Lower leg skin (tissue), 3 donors: ENCODE results near the gene RSAD2.

Experiments
- POLR2A ChIP-seq, 2 donors: fragments of 450-650 bp; IDR thresholded peaks; one replicate each; pipeline ENCODE4 v1.6.1; 2016 to 2017; ENCODE audit warnings: antibody characterized with exemption in 2 of 2, mild to moderate bottlenecking in 1 of 2, moderate library complexity in 1 of 2
- TF ChIP-seq, protein P1 (sequence below), 3 donors: fragments of 450-650 bp; IDR thresholded peaks; one replicate each; pipeline ENCODE4 v1.5.1; 2016; ENCODE audit warnings: antibody characterized with exemption in 3 of 3, mild to moderate bottlenecking in 3 of 3, moderate library complexity in 2 of 3

DNA sequence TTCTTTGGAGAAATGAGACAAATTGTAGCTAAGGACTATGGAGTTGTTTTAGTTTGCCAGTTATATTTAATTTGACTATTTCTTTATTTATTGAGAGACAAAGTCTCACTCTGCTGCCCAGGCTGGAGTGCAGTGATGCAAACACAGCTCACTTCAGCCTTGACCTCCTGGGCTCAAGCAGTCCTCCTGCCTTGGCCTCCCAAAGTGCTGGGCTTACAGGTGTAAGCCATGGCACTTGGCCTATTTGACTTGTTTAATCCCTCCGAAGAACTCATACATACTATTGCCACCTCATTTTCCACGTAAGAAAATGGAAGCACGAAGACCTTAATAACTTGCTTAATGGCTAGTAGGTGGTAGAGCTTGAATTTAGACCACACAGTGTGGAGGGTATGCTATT, 38.6 kb downstream of the RSAD2 start:
- TF ChIP-seq, protein P1, sequence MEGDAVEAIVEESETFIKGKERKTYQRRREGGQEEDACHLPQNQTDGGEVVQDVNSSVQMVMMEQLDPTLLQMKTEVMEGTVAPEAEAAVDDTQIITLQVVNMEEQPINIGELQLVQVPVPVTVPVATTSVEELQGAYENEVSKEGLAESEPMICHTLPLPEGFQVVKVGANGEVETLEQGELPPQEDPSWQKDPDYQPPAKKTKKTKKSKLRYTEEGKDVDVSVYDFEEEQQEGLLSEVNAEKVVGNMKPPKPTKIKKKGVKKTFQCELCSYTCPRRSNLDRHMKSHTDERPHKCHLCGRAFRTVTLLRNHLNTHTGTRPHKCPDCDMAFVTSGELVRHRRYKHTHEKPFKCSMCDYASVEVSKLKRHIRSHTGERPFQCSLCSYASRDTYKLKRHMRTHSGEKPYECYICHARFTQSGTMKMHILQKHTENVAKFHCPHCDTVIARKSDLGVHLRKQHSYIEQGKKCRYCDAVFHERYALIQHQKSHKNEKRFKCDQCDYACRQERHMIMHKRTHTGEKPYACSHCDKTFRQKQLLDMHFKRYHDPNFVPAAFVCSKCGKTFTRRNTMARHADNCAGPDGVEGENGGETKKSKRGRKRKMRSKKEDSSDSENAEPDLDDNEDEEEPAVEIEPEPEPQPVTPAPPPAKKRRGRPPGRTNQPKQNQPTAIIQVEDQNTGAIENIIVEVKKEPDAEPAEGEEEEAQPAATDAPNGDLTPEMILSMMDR (IDR thresholded peaks at IDR 0.05) = no peak
- no peak for TF ChIP-seq POLR2A (IDR thresholded peaks at IDR 0.05)
